Parathyroid adenoma (tissue), 2 donors: ENCODE results near the gene PDIA2.

ENCODE experiments used
- H2AFZ ChIP-seq: fragments of 300-600 bp; sonication (generic); one replicate; pipeline ENCODE4 v1.7.0; 2017; ENCODE audit warnings: antibody characterized with exemption, mild to moderate bottlenecking
- H3K27ac ChIP-seq: fragments of 300-600 bp; sonication (generic); one replicate; pipeline ENCODE4 v1.7.0; 2017
- H3K27me3 ChIP-seq: fragments of 300-600 bp; sonication (generic); one replicate; pipeline ENCODE4 v1.7.0; 2017; ENCODE audit warnings: low read length; ENCODE audit not compliant: control insufficient read depth, insufficient read depth
- H3K36me3 ChIP-seq: fragments of 300-600 bp; sonication (generic); one replicate; pipeline ENCODE4 v1.7.0; 2017; ENCODE audit warnings: low read length; ENCODE audit not compliant: control insufficient read depth, insufficient read depth
- H3K4me1 ChIP-seq: fragments of 300-600 bp; sonication (generic); one replicate; pipeline ENCODE4 v1.7.0; 2017; ENCODE audit warnings: control low read depth
- H3K4me2 ChIP-seq: fragments of 300-600 bp; sonication (generic); one replicate; pipeline ENCODE4 v1.7.0; 2017; ENCODE audit warnings: low read length
- H3K4me3 ChIP-seq: fragments of 300-600 bp; sonication (generic); one replicate; pipeline ENCODE4 v1.7.0; 2017; ENCODE audit warnings: low read depth, low read length
- H3K79me2 ChIP-seq: fragments of 300-600 bp; sonication (generic); one replicate; pipeline ENCODE4 v1.7.0; 2017; ENCODE audit warnings: control low read depth
- H3K9ac ChIP-seq: fragments of 300-600 bp; sonication (generic); one replicate; pipeline ENCODE4 v1.7.0; 2017; ENCODE audit warnings: mild to moderate bottlenecking
- H3K9me3 ChIP-seq: fragments of 300-600 bp; sonication (generic); one replicate; pipeline ENCODE4 v1.7.0; 2017; ENCODE audit warnings: low read length; ENCODE audit not compliant: control insufficient read depth
- CTCF ChIP-seq: fragments of 300-600 bp; sonication (generic); IDR thresholded peaks from one replicate; pipeline ENCODE4 v1.7.0; 2017; ENCODE audit warnings: antibody characterized with exemption, mild to moderate bottlenecking
- donor health status: primary hyperparathyroidism.

PDIA2 gene

GRCh38 chr16:303760-304505 is 21.0 kb downstream of the PDIA2 start:
- Histone ChIP-seq H3K36me3 (no peaks in the 10 kb centered on the region), H3K9me3 (no peaks in the 10 kb centered on the region), H3K4me2 (no peak overlapping the region), H3K79me2 (peaks cover 6% of the 10 kb centered on the region), H3K27me3 (no peaks in the 10 kb centered on the region), H3K4me1 (no peaks in the 10 kb centered on the region), H2AFZ (no peak overlapping the region), H3K27ac (no peak overlapping the region), H3K4me3 (no peak overlapping the region), H3K9ac (no peak overlapping the region)
- TF ChIP-seq CTCF, result no peak

GRCh38 chr16:305916-306626 is 23.1 kb downstream of the PDIA2 start:
- no peak overlapping the region for H3K4me3 ChIP-seq
- no peak for TF ChIP-seq CTCF
- H3K9ac ChIP-seq, result no peak overlapping the region
- H3K79me2 ChIP-seq, result peaks cover 2% of the 10 kb centered on the region
- H3K36me3 ChIP-seq, result no peaks in the 10 kb centered on the region
- H3K4me2 ChIP-seq, result no peak overlapping the region
- H3K9me3 ChIP-seq, result no peaks in the 10 kb centered on the region
- H2AFZ ChIP-seq, result no peak overlapping the region
- H3K27me3 ChIP-seq, result no peaks in the 10 kb centered on the region
- H3K27ac ChIP-seq, result no peak overlapping the region
- H3K4me1 ChIP-seq, result no peaks in the 10 kb centered on the region

- H2AFZ ChIP-seq, result no peak overlapping the region
- TF ChIP-seq CTCF, result no peak
- peaks cover 2% of the 10 kb centered on the region for H3K79me2 ChIP-seq
- no peak overlapping the region for H3K4me2 ChIP-seq
- no peaks in the 10 kb centered on the region for H3K4me1 ChIP-seq
- no peak overlapping the region for H3K9ac ChIP-seq
- H3K9me3 ChIP-seq, result no peaks in the 10 kb centered on the region
- no peaks in the 10 kb centered on the region for H3K36me3 ChIP-seq
- no peak overlapping the region for H3K4me3 ChIP-seq
- no peaks in the 10 kb centered on the region for H3K27me3 ChIP-seq
- H3K27ac ChIP-seq, result no peak overlapping the region
These were observed 24.0 kb downstream of the PDIA2 start for GRCh38 chr16:306911-307370.

- Histone ChIP-seq H3K4me3 (no peak overlapping the region), H3K27me3 (no peaks in the 10 kb centered on the region), H3K9ac (no peak overlapping the region), H3K36me3 (no peaks in the 10 kb centered on the region), H3K27ac (no peak overlapping the region), H3K4me2 (no peak overlapping the region), H3K9me3 (no peaks in the 10 kb centered on the region), H3K4me1 (no peaks in the 10 kb centered on the region), H3K79me2 (peaks cover 3% of the 10 kb centered on the region), H2AFZ (no peak overlapping the region)
- TF ChIP-seq CTCF, result no peak
These were observed 24.8 kb downstream of the PDIA2 start for GRCh38 chr16:307691-308312.
